IMR-90 (cell line): Measurements from ENCODE around the gene DEF6. TPM values are rescaled to one million over a fixed set of nuclear protein-coding genes. Genes with fewer than 3 reads are reported as not detected.

Experiments used
- ATAC-seq: fragments of 200-7000 bp; cut with Tn5 transposase; 2 replicates; pipeline ENCODE4 v1.9.1; 2020; ENCODE audit warnings: low read depth, mild to moderate bottlenecking, moderate library complexity
- BruUV-seq: library from RNA; stranded (reverse); fragments of 400-500 nt; replicated peaks from 2 replicates; lab custom pipeline; 2021; lab: Mats Ljungman, UMichigan
- CTCF ChIA-PET: fragments of 300-600 bp; formaldehyde crosslinking; extraction: SDS; loops from one replicate; lab custom pipeline; 2021; ENCODE audit warnings: antibody characterized with exemption; lab: Yijun Ruan, JAX
- POLR2A ChIA-PET: fragments of 300-600 bp; sonication (Branson Sonifier 250); formaldehyde crosslinking; loops from one replicate; lab custom pipeline; 2022; ENCODE audit warnings: antibody characterized with exemption; ENCODE audit not compliant: unreplicated experiment; lab: Charles Lee
- DNase-seq: peaks from one replicate; pipeline ENCODE4 v3.0.0; 2013
- H2AFZ ChIP-seq: replicated peaks from 2 replicates; pipeline ENCODE3; 2013; ENCODE audit warnings: low read length, mild to moderate bottlenecking; ENCODE audit not compliant: poor library complexity
- H2AK5ac ChIP-seq: 2 replicates; pipeline ENCODE4 v1.6.1; 2013; ENCODE audit warnings: low read depth, low read length, inconsistent platforms
- H2AK9ac ChIP-seq: replicated peaks from 2 replicates; pipeline ENCODE3; 2013; ENCODE audit warnings: mild to moderate bottlenecking, low read depth, low read length, moderate library complexity; ENCODE audit not compliant: poor library complexity
- H2BK120ac ChIP-seq: 2 replicates; pipeline ENCODE4 v1.6.1; 2013; ENCODE audit warnings: low read depth, low read length, inconsistent platforms
- H2BK15ac ChIP-seq: 3 replicates; pipeline ENCODE4 v1.6.1; 2013; ENCODE audit warnings: low read depth, low read length, inconsistent platforms
- H2BK20ac ChIP-seq: 2 replicates; pipeline ENCODE4 v1.6.1; 2013; ENCODE audit warnings: low read depth, mild to moderate bottlenecking, inconsistent platforms, low read length, moderate library complexity
- H2BK5ac ChIP-seq: 2 replicates; pipeline ENCODE4 v1.6.1; 2013; ENCODE audit warnings: mild to moderate bottlenecking, low read depth, low read length, inconsistent platforms; ENCODE audit not compliant: poor library complexity, severe bottlenecking
- H3K14ac ChIP-seq: replicated peaks from 2 replicates; pipeline ENCODE4 v1.6.1; 2013; ENCODE audit warnings: low read depth, low read length, inconsistent platforms
- H3K18ac ChIP-seq: 2 replicates; pipeline ENCODE4 v1.6.1; 2013; ENCODE audit warnings: low read depth, low read length, control low read depth
- H3K23ac ChIP-seq: 2 replicates; pipeline ENCODE4 v1.6.1; 2013; ENCODE audit warnings: low read depth, low read length, inconsistent platforms
- H3K27ac ChIP-seq: 2 replicates; pipeline ENCODE4 v1.5.1; 2013; ENCODE audit warnings: mild to moderate bottlenecking, control low read depth, low read length; ENCODE audit not compliant: insufficient read depth
- H3K27me3 ChIP-seq: 2 replicates; pipeline ENCODE4 v1.6.1; 2013; ENCODE audit warnings: low read length; ENCODE audit not compliant: control insufficient read depth, insufficient read depth
- H3K36me3 ChIP-seq: 2 replicates; pipeline ENCODE4 v1.6.1; 2013; ENCODE audit warnings: low read length, mixed read lengths; ENCODE audit not compliant: control insufficient read depth, insufficient read depth
- H3K4ac ChIP-seq: 2 replicates; pipeline ENCODE4 v1.6.1; 2013; ENCODE audit warnings: low read depth, low read length, inconsistent platforms
- H3K4me1 ChIP-seq: 2 replicates; pipeline ENCODE4 v1.6.1; 2013; ENCODE audit warnings: low read length, mixed read lengths; ENCODE audit not compliant: control insufficient read depth, insufficient read depth
- H3K4me2 ChIP-seq: 2 replicates; pipeline ENCODE4 v1.6.1; 2013; ENCODE audit warnings: low read depth, mild to moderate bottlenecking, control low read depth, low read length, moderate library complexity
- H3K4me3 ChIP-seq: 2 replicates; pipeline ENCODE4 v1.5.1; 2013; ENCODE audit warnings: low read depth, mild to moderate bottlenecking, control low read depth, low read length, moderate library complexity; ENCODE audit not compliant: insufficient read depth
- H3K56ac ChIP-seq: 2 replicates; pipeline ENCODE4 v1.6.1; 2013; ENCODE audit warnings: low read length, inconsistent platforms; ENCODE audit not compliant: insufficient read depth; ENCODE audit errors: extremely low read depth
- H3K79me1 ChIP-seq, 2 experiments: 2 replicates each; pipeline ENCODE4 v1.6.1; 2013; ENCODE audit warnings: low read length in 2 of 2, inconsistent platforms in 1 of 2, low read depth in 1 of 2
- H3K9ac ChIP-seq: 2 replicates; pipeline ENCODE4 v1.6.1; 2013; ENCODE audit warnings: low read depth, low read length, control low read depth
- H3K9me1 ChIP-seq: 2 replicates; pipeline ENCODE4 v1.6.1; 2013; ENCODE audit warnings: low read length, inconsistent platforms; ENCODE audit not compliant: insufficient read depth
- H3K9me3 ChIP-seq: 2 replicates; pipeline ENCODE4 v1.6.1; 2013; ENCODE audit warnings: low read length; ENCODE audit not compliant: control insufficient read depth, insufficient read depth
- H4K20me1 ChIP-seq: 2 replicates; pipeline ENCODE4 v1.6.1; 2013; ENCODE audit warnings: low read length, inconsistent platforms; ENCODE audit not compliant: insufficient read depth
- H4K5ac ChIP-seq: 2 replicates; pipeline ENCODE4 v1.6.1; 2013; ENCODE audit warnings: mild to moderate bottlenecking, low read depth, low read length, control low read depth
- H4K8ac ChIP-seq, 2 experiments: 2 replicates each; pipeline ENCODE4 v1.6.1; 2013; ENCODE audit warnings: low read depth in 2 of 2, low read length in 2 of 2, control low read depth in 1 of 2, inconsistent platforms in 1 of 2
- H4K91ac ChIP-seq: 2 replicates; pipeline ENCODE4 v1.6.1; 2013; ENCODE audit warnings: low read depth, low read length, inconsistent platforms; ENCODE audit not compliant: insufficient read depth
- BHLHE40 ChIP-seq: fragments of 150-350 bp; IDR thresholded peaks from 2 replicates; pipeline ENCODE4 v1.6.1; 2016; ENCODE audit warnings: mild to moderate bottlenecking, low read depth, low read length
- MAFK ChIP-seq: IDR thresholded peaks from 2 replicates; pipeline ENCODE4 v1.6.1; 2012; ENCODE audit warnings: low read depth, low read length, improper control_type of control experiment
- RAD21 ChIP-seq: IDR thresholded peaks from 2 replicates; pipeline ENCODE4 v1.6.1; 2012; ENCODE audit warnings: low read length, improper control_type of control experiment
- RFX5 ChIP-seq: IDR thresholded peaks from 2 replicates; pipeline ENCODE4 v1.8.0; 2012; ENCODE audit warnings: low read depth, mild to moderate bottlenecking, low read length, moderate library complexity
- SMC3 ChIP-seq: fragments of 150-350 bp; IDR thresholded peaks from 2 replicates; pipeline ENCODE4 v1.6.1; 2016; ENCODE audit warnings: low read depth, mild to moderate bottlenecking, antibody characterized with exemption, low read length, moderate library complexity
- dilution Hi-C: fragments of 300-500 bp; cut with HindIII; formaldehyde crosslinking; loops from one replicate; pipeline ENCODE4 v1.14.3; 2018; ENCODE audit warnings: low sequenced_read_pairs; ENCODE audit not compliant: unreplicated experiment
- in situ Hi-C: fragments of 300-500 bp; cut with MboI; formaldehyde crosslinking; loops from 3 replicates; pipeline ENCODE4 v1.14.3; 2019; ENCODE audit warnings: low sequenced_read_pairs, inconsistent platforms, mixed read lengths
- intact Hi-C: fragments of 100-400 bp; cut with micrococcal nuclease; formaldehyde crosslinking; loops from 2 replicates; pipeline ENCODE4 v1.10.0; 2022
- polyA plus RNA-seq, 3 experiments: library from polyadenylated mRNA; depleted of rRNA; stranded (reverse); fragments of >200 nt; gene quantifications; 2 replicates each; pipeline ENCODE4 v1.2.3, GENCODE V29; 2012; ENCODE audit warnings: low replicate concordance in 1 of 3
- total RNA-seq: library from RNA; depleted of rRNA; stranded (reverse); fragments of >200 nt; gene quantifications from 2 replicates; pipeline ENCODE4 v1.2.3, GENCODE V29; 2012
- TF ChIP-seq, protein P1 (sequence below): conservative IDR thresholded peaks from 2 replicates; pipeline ENCODE4 v1.5.1; 2012; ENCODE audit warnings: mild to moderate bottlenecking, low read depth, low read length, improper control_type of control experiment

The DEF6 gene
- total and polyA plus RNA-seq, 2 of the 4 experiments (the other 2 are of a cell fraction) = 2.5 to 4.2 TPM

DNA sequence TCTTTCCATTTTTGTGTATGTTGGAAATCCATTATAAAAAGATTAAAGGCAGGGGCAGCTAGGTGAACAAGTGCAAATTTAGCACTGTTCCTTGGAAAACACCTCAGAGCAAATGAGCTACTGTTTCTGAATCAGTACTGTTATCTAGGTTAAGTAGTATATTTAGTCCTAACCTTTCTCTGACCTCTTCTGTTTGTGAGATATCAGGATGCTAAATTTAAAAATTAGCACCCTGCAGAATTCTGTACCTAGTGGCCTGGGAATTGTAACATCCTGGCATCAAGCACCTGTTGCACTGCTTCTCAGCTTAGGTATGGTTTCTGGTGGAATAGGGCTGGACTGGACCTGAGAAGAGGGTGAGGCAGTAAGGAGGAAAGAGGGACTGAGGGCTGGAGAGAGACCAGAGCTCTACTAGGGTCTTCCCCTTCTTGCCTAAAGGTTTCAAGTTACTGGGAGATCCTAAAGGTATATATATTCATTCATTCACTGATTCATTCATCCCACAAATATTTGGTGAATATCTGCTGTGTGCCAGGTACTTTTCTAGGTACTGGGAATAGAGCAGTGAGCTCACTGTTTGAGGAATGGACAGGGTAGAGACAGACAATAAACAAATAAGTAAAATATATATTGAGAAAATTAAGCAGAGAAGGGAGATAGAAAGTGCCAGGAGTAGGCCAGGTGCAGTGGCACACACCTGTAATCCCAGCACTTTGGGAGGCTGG, 32.9 kb upstream of the DEF6 start:
- Histone ChIP-seq H4K91ac (no peak overlapping the region), H3K4me2 (no peak overlapping the region), H4K20me1 (no peaks in the 10 kb centered on the region; the same call in 1 of the 2 replicates), H4K5ac (no peak overlapping the region), H2BK20ac (no peak overlapping the region), H3K56ac (no peak overlapping the region), H3K36me3 (0 out of 2 replicates have a peak, but pooled peaks cover 2% of the 10 kb centered on the region), H3K23ac (no peak overlapping the region; the same call in 1 of the 2 replicates), H3K27me3 (no peaks in the 10 kb centered on the region), H3K14ac (no peak overlapping the region), H2AK9ac (no peak overlapping the region), H3K27ac (no peak overlapping the region), H4K8ac (no peak overlapping the region), H3K4ac (no peak overlapping the region), H3K9me1 (peaks cover 13% of the 10 kb centered on the region), H2BK15ac (no peak overlapping the region), H3K4me1 (0 out of 2 replicates have a peak, but pooled peaks cover 5% of the 10 kb centered on the region), H2AFZ (no peak overlapping the region), H2AK5ac (no peak overlapping the region), H2BK5ac (no peak overlapping the region), H3K9ac (no peak overlapping the region), H3K4me3 (no peak overlapping the region), H2BK120ac (no peak overlapping the region), H3K79me1 (peaks cover 28 to 46% of the 10 kb centered on the region in 2 experiments), H3K9me3 (no peaks in the 10 kb centered on the region), H3K18ac (no peak overlapping the region)
- ChIA-PET POLR2A (no interaction called here), CTCF (no interaction called here)
- intact Hi-C loops = no loop called here
- dilution Hi-C loops = no loop called here
- TF ChIP-seq RAD21 (no peak), SMC3 (no peak), BHLHE40 (no peak), MAFK (no peak), RFX5 (no peak)
- TF ChIP-seq, protein P1, sequence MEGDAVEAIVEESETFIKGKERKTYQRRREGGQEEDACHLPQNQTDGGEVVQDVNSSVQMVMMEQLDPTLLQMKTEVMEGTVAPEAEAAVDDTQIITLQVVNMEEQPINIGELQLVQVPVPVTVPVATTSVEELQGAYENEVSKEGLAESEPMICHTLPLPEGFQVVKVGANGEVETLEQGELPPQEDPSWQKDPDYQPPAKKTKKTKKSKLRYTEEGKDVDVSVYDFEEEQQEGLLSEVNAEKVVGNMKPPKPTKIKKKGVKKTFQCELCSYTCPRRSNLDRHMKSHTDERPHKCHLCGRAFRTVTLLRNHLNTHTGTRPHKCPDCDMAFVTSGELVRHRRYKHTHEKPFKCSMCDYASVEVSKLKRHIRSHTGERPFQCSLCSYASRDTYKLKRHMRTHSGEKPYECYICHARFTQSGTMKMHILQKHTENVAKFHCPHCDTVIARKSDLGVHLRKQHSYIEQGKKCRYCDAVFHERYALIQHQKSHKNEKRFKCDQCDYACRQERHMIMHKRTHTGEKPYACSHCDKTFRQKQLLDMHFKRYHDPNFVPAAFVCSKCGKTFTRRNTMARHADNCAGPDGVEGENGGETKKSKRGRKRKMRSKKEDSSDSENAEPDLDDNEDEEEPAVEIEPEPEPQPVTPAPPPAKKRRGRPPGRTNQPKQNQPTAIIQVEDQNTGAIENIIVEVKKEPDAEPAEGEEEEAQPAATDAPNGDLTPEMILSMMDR = no peak
- DNase-seq (no peak), ATAC-seq (no peak)
- BruUV-seq = no TSS peak
- in situ Hi-C loops = no loop called here
